GM12878 (cell line): Measurements from ENCODE around the gene PCP2. TPM values are rescaled to one million over a fixed set of nuclear protein-coding genes. Genes with fewer than 3 reads are reported as not detected.

Experiments
- ATF7 ChIP-seq: fragments of 450-650 bp; IDR thresholded peaks from 2 replicates; pipeline ENCODE4 v1.6.1; 2016; ENCODE audit warnings: low read depth, mild to moderate bottlenecking
- CHD2 ChIP-seq: IDR thresholded peaks from 2 replicates; pipeline ENCODE4 v1.6.1; 2011; ENCODE audit warnings: low read depth, low read length, improper control_type of control experiment, borderline replicate concordance
- HDAC6 ChIP-seq: fragments of 200-600 bp; sonication (generic); IDR thresholded peaks from one replicate; pipeline ENCODE4 v1.8.0; 2017; ENCODE audit warnings: antibody characterized with exemption; ENCODE audit not compliant: unreplicated experiment
- NBN ChIP-seq: fragments of 450-650 bp; IDR thresholded peaks from 2 replicates; pipeline ENCODE4 v1.6.1; 2016
- NFYB ChIP-seq: IDR thresholded peaks from 2 replicates; pipeline ENCODE4 v1.6.1; 2011; ENCODE audit warnings: low read depth, mild to moderate bottlenecking, low read length, improper control_type of control experiment, moderate library complexity; ENCODE audit not compliant: insufficient read depth
- PAX5 ChIP-seq: IDR thresholded peaks from 2 replicates; pipeline ENCODE4 v1.6.1; 2011; ENCODE audit warnings: low read depth, low read length, borderline replicate concordance
- POLR2AphosphoS5 ChIP-seq: IDR thresholded peaks from 2 replicates; pipeline ENCODE4 v1.6.1; 2011; ENCODE audit warnings: mild to moderate bottlenecking, low read length, inconsistent platforms
- RFX5 ChIP-seq: IDR thresholded peaks from 2 replicates; pipeline ENCODE4 v1.6.1; 2011; ENCODE audit warnings: low read depth, low read length, improper control_type of control experiment
- SIX5 ChIP-seq: IDR thresholded peaks from 2 replicates; pipeline ENCODE4 v1.6.1; 2011; ENCODE audit warnings: mild to moderate bottlenecking, low read depth, low read length, moderate library complexity; ENCODE audit not compliant: severe bottlenecking
- SP1 ChIP-seq: IDR thresholded peaks from one replicate; pipeline ENCODE4 v1.6.1; 2011; ENCODE audit warnings: low read depth, low read length
- TAF1 ChIP-seq: IDR thresholded peaks from 2 replicates; pipeline ENCODE4 v1.6.1; 2011; ENCODE audit warnings: mild to moderate bottlenecking, low read depth, low read length, borderline replicate concordance
- ZNF622 ChIP-seq: fragments of 450-650 bp; IDR thresholded peaks from 2 replicates; pipeline ENCODE4 v1.6.1; 2017; ENCODE audit warnings: mild to moderate bottlenecking, inconsistent platforms
- polyA plus RNA-seq, 11 experiments: library from polyadenylated mRNA; depleted of rRNA in 4 of 11; unstranded in 6 of 11; stranded (reverse) in 5 of 11; fragments of >200 nt; fragmentation: Nextera tagmentation in 4 of 11; fragmentation: Illumina TruSeq in 1 of 11; extraction: Ambion mirVana in 4 of 11; extraction: Trizol in 1 of 11; gene quantifications; 1 replicate in 1 of 11; 2 replicates in 10 of 11; pipeline versions ENCODE4 v1.2.1 to v1.2.3, GENCODE V29; 2011 to 2016; ENCODE audit warnings: inconsistent platforms in 2 of 11, missing spikeins in 2 of 11, low read depth in 1 of 11
- total RNA-seq, 4 experiments: library from RNA; depleted of rRNA in 3 of 4; stranded (reverse); fragments of >200 nt in 3 of 4; fragmentation: Illumina TruSeq in 1 of 4; extraction: Trizol in 1 of 4; gene quantifications; 2 replicates each; pipeline versions ENCODE4 v1.2.1 to v1.2.3, GENCODE V29; 2013 to 2021
- TF ChIP-seq, protein P1 (sequence below): fragments of 450-650 bp; IDR thresholded peaks from 2 replicates; pipeline ENCODE4 v1.6.1; 2017; ENCODE audit warnings: mild to moderate bottlenecking
- TF ChIP-seq, protein P2 (sequence below): fragments of 450-650 bp; IDR thresholded peaks from 2 replicates; pipeline ENCODE4 v1.6.1; 2016; ENCODE audit warnings: mild to moderate bottlenecking

Gene PCP2
- total and polyA plus RNA-seq, 10 of the 15 experiments (the other 5 are each of a cell fraction or from before 2014, with no cell fraction given) = 0.10 to 0.62 (median 0.31) TPM; not detected in 5

DNA sequence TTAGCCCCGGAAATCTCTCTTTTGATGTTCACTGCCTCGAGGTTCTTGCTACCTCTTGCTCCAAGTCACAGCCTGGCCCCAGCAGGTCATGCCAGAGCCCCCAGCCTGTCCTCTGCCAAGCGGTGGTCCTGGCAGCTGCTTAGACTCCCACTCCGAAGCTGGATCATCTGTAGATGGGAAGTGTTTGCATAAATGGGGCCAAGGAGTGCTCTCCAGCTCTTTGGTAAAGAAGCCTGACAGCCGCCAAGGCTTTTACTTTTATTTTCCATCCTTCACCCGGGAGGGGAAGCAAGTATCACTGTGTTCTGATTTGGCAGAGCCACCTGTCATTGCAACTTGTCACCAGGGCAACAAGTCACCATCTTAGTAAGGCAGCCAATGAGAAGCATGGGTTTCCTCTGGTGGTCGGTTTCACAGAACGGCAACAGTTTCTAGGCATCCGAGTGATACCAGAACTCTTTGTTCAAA, 24.7 kb upstream of the PCP2 start (continued):
- TF ChIP-seq TAF1 (0 out of 2 replicates have a peak, but pooled peaks have one; percentile 26), CHD2 (peak; percentile 46; the same call in 1 of the 2 replicates), HDAC6 (no peak), ATF7 (no peak), SIX5 (peak; percentile 32), ZNF622 (no peak), SP1 (peak; percentile 86), POLR2AphosphoS5 (peak; percentile 44; the same call in 1 of the 2 replicates), PAX5 (no peak), NFYB (peak; percentile 92), RFX5 (peak; percentile 90), NBN (no peak)
- TF ChIP-seq, protein P1, sequence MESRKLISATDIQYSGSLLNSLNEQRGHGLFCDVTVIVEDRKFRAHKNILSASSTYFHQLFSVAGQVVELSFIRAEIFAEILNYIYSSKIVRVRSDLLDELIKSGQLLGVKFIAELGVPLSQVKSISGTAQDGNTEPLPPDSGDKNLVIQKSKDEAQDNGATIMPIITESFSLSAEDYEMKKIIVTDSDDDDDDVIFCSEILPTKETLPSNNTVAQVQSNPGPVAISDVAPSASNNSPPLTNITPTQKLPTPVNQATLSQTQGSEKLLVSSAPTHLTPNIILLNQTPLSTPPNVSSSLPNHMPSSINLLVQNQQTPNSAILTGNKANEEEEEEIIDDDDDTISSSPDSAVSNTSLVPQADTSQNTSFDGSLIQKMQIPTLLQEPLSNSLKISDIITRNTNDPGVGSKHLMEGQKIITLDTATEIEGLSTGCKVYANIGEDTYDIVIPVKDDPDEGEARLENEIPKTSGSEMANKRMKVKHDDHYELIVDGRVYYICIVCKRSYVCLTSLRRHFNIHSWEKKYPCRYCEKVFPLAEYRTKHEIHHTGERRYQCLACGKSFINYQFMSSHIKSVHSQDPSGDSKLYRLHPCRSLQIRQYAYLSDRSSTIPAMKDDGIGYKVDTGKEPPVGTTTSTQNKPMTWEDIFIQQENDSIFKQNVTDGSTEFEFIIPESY = no peak
- TF ChIP-seq, protein P2, sequence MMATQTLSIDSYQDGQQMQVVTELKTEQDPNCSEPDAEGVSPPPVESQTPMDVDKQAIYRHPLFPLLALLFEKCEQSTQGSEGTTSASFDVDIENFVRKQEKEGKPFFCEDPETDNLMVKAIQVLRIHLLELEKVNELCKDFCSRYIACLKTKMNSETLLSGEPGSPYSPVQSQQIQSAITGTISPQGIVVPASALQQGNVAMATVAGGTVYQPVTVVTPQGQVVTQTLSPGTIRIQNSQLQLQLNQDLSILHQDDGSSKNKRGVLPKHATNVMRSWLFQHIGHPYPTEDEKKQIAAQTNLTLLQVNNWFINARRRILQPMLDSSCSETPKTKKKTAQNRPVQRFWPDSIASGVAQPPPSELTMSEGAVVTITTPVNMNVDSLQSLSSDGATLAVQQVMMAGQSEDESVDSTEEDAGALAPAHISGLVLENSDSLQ = peak; percentile 98
